ENCODE data around the gene GRIN2C. TPM values are rescaled to one million over a fixed set of nuclear protein-coding genes. Genes with fewer than 3 reads are reported as not detected.

GRIN2C gene
- total and polyA plus RNA-seq, 2 donors from 2014 or later: 0.15 to 0.31 TPM

DNA sequence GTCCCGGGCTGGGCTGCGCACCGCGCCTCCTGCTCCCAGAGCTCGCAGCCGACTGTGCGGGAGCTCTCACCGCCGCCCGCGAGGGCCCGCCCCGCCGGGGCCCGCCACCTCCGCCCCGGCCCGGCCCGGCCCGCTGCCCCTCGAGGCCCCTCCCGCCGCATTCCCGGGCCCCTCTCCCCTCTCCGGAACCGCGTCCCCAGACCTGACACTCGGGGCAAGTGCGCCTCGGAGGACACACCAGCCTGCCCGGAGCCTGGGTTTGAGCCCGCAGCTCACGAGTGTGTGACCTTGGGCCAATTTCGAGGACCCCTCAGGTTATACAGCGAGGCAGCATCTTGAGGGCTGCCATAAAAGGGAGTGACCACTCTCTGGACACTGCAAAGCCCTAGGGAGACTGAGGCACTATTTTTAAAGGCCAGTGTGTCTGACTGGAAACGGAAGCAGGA is 2.0 kb upstream of the GRIN2C start:
- Histone ChIP-seq H3K9ac (ENCODE audit: low read length in 3 of 3) (no peak overlapping the region), H3K4me3 (ENCODE audit: low read length in 3 of 3) (no peak overlapping the region), H3K27ac (ENCODE audit: low read depth in 2 of 2, low read length in 2 of 2) (no peak overlapping the region), H3K27me3 (ENCODE audit: control insufficient read depth, insufficient read depth, low read length) (peaks cover 25% of the 10 kb centered on the region), H3K4me1 (ENCODE audit: control insufficient read depth in 2 of 3, insufficient read depth in 2 of 3, low read depth in 1 of 3, low read length in 3 of 3) (peaks cover 0 to 5% (median 2%) of the 10 kb centered on the region in 3 donors), H3K9me3 (ENCODE audit: control insufficient read depth in 2 of 3, insufficient read depth in 1 of 3, low read length in 3 of 3) (no peaks in the 10 kb centered on the region), H3K36me3 (ENCODE audit: control insufficient read depth in 2 of 3, insufficient read depth in 3 of 3, low read length in 3 of 3) (no peaks in the 10 kb centered on the region)
- no peak for FAIRE-seq
- DNase-seq: no peak
- intact Hi-C loops (cut with DNase I): loop anchor here (5.0 to 10.0 kb wide), 2 partner anchors 69 to 117 kb away; partner anchors contain the start of gene NHERF1
- TF ChIP-seq CTCF (IDR thresholded peaks at IDR 0.05; ENCODE audit: borderline replicate concordance, extremely low read depth, insufficient read depth): no peak

DNA sequence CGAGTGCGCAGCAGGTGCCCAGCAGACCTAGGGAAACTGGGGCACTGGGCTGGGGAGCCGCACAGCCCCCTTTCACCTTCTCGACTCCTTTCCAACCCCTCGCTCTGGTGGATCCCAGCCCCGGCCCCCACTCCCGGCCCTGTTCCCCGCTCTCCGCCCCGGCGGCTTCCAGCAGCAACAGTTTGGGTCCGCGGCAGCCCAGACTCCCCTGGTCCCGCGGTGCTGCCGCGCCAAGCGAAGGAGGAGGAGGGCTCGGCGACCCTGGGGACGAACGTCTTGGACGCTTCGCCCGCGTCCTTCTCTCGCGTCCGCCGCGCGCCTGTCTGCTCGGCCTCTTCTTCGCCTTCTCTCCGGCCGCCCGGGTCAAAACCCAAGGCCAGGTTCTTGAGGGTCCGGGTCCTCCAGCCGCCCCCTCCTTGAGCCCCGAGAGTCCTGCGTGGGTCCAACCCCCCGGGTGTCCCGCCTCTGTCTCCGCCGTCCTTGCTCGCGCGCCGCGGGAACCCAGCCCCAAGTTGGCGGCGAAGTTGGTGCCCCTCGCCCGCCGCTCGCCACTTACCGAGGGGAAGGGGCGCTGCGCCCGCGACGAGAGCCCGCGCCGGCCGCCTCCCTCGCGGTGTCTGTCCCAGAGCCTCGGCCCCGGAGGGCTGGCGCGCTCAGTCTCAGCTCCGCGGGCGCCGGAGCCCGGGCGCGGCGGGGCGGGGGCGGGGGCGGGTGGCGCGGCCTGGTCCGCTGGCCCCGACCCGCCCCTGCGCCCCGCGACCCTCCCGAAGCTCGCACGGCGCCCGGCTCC is 1.4 kb upstream of the GRIN2C start:
- Histone ChIP-seq H3K9ac (ENCODE audit: low read length in 3 of 3) (no peak overlapping the region), H3K4me1 (ENCODE audit: control insufficient read depth in 2 of 3, insufficient read depth in 2 of 3, low read depth in 1 of 3, low read length in 3 of 3) (peaks cover 0 to 5% (median 2%) of the 10 kb centered on the region in 3 donors), H3K27me3 (ENCODE audit: control insufficient read depth, insufficient read depth, low read length) (peaks cover 25% of the 10 kb centered on the region), H3K9me3 (ENCODE audit: control insufficient read depth in 2 of 3, insufficient read depth in 1 of 3, low read length in 3 of 3) (no peaks in the 10 kb centered on the region), H3K36me3 (ENCODE audit: control insufficient read depth in 2 of 3, insufficient read depth in 3 of 3, low read length in 3 of 3) (no peaks in the 10 kb centered on the region), H3K4me3 (ENCODE audit: low read length in 3 of 3) (no peak overlapping the region), H3K27ac (ENCODE audit: low read depth in 2 of 2, low read length in 2 of 2) (no peak overlapping the region)
- FAIRE-seq (no peak), DNase-seq (no peak)
- no peak for TF ChIP-seq CTCF (IDR thresholded peaks at IDR 0.05; ENCODE audit: borderline replicate concordance, extremely low read depth, insufficient read depth)
- intact Hi-C loops (cut with DNase I): loop anchor here (5.0 to 10.0 kb wide), 2 partner anchors 69 to 116 kb away; partner anchors contain the start of gene NHERF1

DNA sequence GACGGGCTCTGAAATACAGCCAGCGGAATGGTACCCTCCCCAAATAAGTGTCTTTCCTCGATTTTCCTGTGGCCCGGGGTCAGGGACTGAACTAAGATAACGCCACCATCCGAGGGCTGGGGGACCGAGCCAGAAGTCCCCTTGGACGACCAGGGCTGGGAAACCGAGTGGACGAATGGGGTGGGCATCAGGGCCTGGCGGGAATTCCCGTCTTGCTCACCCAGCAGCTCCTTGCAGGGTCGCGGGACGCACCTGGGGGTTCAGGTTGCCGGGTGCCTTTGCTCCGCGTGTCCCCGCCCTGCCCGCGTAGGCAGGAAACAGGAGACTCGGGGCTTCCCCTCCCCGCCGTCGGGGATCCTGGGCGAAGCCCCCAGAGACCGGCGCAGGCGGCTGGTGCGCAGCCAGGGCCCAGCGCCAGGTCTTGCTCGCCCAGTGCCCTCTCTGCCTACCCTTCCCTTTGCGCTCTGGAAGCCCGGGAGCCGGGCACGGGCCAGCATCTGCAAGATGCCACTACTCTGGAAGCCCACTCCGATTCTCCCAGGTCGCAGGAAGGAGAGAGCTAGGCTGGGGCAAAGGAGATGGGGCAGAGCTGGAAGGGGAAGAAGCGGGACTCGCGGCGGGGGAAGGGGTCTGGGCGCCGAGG is 665 bp upstream of the GRIN2C start:
- no peak for FAIRE-seq
- intact Hi-C loops (cut with DNase I): loop anchor here (5.0 to 10.0 kb wide), 2 partner anchors 68 to 116 kb away; partner anchors contain the start of gene NHERF1
- DNase-seq: peak in 1 of 5 donors; percentile 54
- no peaks in the 10 kb centered on the region for H3K36me3 ChIP-seq (ENCODE audit: control insufficient read depth in 2 of 3, insufficient read depth in 3 of 3, low read length in 3 of 3)
- no peaks in the 10 kb centered on the region for H3K9me3 ChIP-seq (ENCODE audit: control insufficient read depth in 2 of 3, insufficient read depth in 1 of 3, low read length in 3 of 3)
- no peak for TF ChIP-seq CTCF (IDR thresholded peaks at IDR 0.05; ENCODE audit: borderline replicate concordance, extremely low read depth, insufficient read depth)
- H3K4me1 ChIP-seq (ENCODE audit: control insufficient read depth in 2 of 3, insufficient read depth in 2 of 3, low read depth in 1 of 3, low read length in 3 of 3): peaks cover 0 to 5% (median 2%) of the 10 kb centered on the region in 3 donors
- no peak overlapping the region for H3K9ac ChIP-seq (ENCODE audit: low read length in 3 of 3)
- H3K27me3 ChIP-seq (ENCODE audit: control insufficient read depth, insufficient read depth, low read length): peaks cover 25% of the 10 kb centered on the region
- H3K4me3 ChIP-seq (ENCODE audit: low read length in 3 of 3): no peak overlapping the region
- H3K27ac ChIP-seq (ENCODE audit: low read depth in 2 of 2, low read length in 2 of 2): no peak overlapping the region
